CD4-positive, alpha-beta T cell treated with Interleukin-15 for 4 hours (primary cell): ENCODE measurements around the gene CCSER2.
"Not testable (repeated sequence)": the region's sequence is repeated elsewhere in the genome, so short reads cannot be mapped to it uniquely, and the experiment has no call there.

Experiments
- DNase-seq: peaks from one replicate; pipeline ENCODE4 v3.0.0-alpha.2; 2020; ENCODE audit warnings: low spot score

CCSER2 gene

GRCh38 chr10:84392181-84392580 is 63.8 kb downstream of the CCSER2 start:
- no peak for DNase-seq

DNA sequence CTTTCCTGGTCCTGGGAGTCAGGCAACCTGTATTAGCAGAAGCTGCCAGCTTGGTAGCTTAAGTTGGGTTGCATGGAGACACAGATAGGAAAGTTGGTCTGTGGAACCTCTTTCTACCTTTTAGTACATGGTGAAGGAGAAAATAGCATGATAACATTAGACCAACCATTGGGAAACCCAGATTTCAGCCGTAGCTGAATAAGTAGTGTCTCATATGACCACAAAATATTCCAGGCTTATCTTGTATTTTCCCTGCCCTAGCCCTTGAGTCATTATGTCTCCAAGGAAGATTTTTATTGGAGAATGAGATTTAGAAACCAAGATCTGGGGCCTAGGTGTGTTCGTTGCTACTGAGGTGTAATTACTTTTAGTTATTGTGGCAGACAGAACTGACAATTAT is 67.2 kb downstream of the CCSER2 start:
- DNase-seq: no peak

- DNase-seq: no peak
Observed at GRCh38 chr10:84397735-84398144, 69.4 kb downstream of the CCSER2 start.

DNA sequence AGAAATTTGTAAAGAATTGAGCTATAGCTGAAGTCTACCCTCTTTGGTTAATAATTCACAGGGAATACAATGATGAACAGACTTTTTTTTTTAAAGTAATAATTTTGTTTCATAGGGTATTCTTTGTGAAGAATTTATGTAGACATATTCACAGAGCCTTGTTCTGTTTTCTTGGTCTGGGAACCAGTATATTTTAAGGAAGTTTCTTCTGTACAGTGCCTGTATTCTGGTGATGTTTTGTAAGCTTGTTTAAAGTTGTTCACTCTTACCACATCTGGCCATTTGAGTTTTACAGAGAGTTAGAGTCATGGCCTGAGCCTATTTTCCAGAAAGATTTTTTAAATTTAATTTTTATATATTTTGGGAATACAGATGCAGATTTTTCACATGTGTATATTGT is 70.3 kb downstream of the CCSER2 start:
- no peak for DNase-seq

GRCh38 chr10:84401854-84402611 is 73.6 kb downstream of the CCSER2 start:
- DNase-seq: no peak

GRCh38 chr10:84404783-84405182 is 76.4 kb downstream of the CCSER2 start:
- DNase-seq: no peak

GRCh38 chr10:84405662-84406061 is 77.3 kb downstream of the CCSER2 start:
- no peak for DNase-seq

GRCh38 chr10:84406561-84406960 is 78.2 kb downstream of the CCSER2 start:
- DNase-seq: no peak

- no peak for DNase-seq
Observed at GRCh38 chr10:84407388-84408049, 79.1 kb downstream of the CCSER2 start.

- no peak for DNase-seq
Observed at GRCh38 chr10:84412482-84412881, 84.1 kb downstream of the CCSER2 start.

- DNase-seq: not testable (repeated sequence)
Observed at GRCh38 chr10:84414110-84414509, 85.7 kb downstream of the CCSER2 start.

DNA sequence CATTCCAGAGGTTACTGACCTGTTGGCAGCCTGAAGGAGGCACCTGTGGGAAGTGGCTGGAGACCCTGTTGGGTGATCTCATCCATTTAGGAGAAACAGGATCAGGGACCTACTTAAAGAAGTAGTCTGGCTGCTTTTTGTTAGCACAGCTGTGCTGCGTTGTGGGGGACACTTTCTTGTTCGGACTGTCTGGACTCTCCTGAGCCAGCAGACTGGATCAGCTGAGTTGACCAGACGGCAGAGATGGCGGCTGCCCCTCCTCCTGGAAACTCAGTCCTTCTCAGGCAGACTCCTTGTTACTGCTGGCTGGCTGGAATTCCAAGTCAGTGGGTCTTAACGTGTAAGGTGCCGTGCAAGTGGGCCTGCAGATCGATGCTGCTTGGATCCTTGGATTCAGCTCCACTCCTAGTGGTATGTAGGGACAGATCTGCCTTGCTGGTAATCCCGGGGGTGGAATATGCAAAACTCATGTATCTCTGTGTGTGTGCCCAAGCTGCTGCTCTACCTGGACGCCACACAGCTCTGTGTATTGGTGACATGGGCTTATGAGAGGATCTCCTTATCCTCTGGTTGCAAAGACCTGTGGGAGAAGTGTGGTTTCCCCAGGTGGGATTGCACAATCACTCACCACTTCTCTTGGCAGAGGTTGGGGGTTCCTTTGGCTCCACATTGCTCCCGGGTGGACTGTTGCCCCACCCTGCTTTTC is 87.3 kb downstream of the CCSER2 start:
- no peak for DNase-seq

- DNase-seq: no peak
Observed at GRCh38 chr10:84416245-84416555, 87.8 kb downstream of the CCSER2 start.

DNA sequence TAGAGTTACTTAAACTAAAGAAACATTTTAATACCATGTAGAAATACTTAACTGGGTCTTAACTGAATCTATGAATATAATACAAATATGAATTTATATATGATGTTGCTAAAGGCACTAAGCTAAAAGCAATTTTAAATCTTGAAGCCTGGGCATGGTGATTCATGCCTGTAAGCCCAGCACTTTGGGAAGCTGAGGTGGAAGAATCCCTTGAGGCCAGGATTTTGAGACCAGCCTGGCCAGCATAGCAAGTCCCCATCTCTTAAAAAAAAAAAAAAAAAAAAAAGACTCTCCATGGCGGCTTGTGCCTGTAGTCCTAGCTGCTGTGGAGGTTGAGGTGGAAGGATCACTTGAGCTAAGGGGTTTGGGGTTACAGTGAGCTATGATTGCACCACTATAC is 95.3 kb downstream of the CCSER2 start:
- DNase-seq: no peak

DNA sequence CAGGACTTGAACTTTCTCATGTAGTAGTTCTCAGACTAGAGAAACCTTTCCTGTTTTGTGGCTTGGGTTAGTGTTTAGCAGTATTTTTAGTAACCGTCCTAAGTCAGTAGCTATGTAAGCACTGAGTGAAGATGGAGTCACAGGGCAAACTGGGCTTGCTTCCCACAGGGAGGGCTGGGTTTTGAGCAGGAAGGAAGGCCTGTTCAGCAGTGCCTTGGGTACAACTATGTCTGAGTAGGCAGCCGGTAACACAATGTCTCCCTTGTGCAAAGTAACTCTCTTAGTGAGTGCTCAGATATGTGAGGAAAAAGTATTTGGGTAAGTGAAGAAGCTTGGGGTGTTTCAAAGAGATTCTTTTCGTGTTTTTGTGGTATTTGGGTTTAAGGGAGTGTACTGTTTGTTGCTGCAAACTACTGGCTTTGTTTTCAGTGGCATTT is 96.4 kb downstream of the CCSER2 start:
- DNase-seq: peak; percentile 6

GRCh38 chr10:84427903-84428650 is 99.7 kb downstream of the CCSER2 start:
- no peak for DNase-seq

GRCh38 chr10:84428711-84429110 is 100.3 kb downstream of the CCSER2 start:
- DNase-seq: no peak

- DNase-seq: peak; percentile 68
Observed at GRCh38 chr10:84429926-84430520, 101.6 kb downstream of the CCSER2 start.

- no peak for DNase-seq
Observed at GRCh38 chr10:84432891-84433290, 104.5 kb downstream of the CCSER2 start.

GRCh38 chr10:84440781-84441180 is 112.4 kb downstream of the CCSER2 start:
- no peak for DNase-seq

DNA sequence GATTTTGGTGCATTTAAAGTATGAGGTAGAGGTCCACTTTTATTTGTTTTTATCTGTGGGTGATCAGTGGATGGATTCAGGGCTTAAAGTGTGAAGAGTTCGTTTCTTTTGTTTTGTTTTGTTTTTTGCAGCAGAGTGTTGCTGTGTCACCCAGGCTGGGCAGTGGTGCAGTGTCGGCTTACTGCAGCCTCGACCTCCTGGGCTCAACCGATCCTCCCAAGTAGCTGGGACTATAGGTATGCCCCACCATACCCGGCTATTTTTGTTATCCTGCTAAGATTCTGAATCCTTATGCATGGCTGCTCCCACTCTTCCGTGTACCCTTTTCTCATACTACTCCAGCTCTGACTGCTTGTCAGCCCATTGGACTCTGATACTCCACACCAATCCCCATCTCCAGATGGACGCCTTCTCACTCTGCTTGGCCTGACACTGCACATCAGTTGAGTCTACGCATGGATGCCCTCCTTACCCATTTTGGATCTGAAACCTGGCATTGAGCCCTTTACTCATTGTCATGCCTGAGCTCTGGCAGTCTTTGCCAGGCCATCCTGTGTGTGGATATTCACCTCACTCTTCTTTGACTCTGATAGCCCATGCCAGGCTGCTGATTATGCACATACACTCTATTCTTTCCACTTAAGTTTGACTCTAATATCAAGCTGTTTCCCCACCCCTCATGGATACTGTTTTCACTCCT is 119.5 kb downstream of the CCSER2 start:
- DNase-seq: no peak
